HG03025 (cell line): ENCODE measurements around the gene ZNF341.

Experiments used
- ATAC-seq: cut with Tn5 transposase; IDR thresholded peaks from one replicate; pipeline ENCODE4 v1.9.1; 2021; ENCODE audit warnings: mild to moderate bottlenecking, moderate library complexity; ENCODE audit not compliant: unreplicated experiment, low FRiP score

ZNF341 gene

GRCh38 chr20:33765099-33765498, 33.3 kb downstream of the ZNF341 start:
- ATAC-seq: no peak

DNA sequence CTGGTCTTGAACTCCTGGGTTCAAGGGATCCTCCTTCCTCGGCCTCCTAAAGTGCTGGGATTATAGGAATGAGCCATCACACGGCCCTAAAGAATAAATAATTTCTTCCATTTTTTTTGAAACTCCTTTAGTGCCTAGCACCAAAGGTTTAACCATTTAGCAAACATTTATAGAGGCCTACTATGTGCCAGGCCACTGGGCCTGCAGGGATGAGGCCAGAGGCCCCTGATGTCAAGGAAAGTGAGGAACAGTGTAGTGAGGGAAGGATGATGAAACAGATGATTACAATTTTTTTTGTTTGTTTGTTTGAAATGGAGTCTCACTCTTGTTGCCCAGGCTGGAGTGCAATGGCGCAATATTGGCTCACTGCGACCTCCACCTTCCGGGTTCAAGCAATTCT, 33.8 kb downstream of the ZNF341 start:
- ATAC-seq: no peak

DNA sequence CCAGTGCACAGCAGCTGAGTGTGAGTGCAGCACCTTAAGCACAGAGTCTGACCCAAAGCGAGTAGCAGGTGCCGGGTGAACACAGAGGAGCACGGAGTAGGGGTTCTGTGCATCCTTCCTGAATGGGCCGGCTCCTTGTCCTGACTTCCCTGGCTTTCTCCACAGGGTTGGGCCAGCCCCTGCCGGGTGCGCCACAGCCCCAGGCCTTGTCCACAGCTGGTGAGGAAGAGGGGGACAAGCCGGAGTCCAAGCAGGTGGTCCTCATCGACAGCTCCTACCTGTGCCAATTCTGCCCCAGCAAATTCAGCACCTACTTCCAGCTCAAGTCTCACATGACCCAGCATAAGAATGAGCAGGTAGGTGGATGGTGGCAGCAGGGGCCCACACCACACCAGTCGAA, 34.9 kb downstream of the ZNF341 start:
- ATAC-seq: no peak

DNA sequence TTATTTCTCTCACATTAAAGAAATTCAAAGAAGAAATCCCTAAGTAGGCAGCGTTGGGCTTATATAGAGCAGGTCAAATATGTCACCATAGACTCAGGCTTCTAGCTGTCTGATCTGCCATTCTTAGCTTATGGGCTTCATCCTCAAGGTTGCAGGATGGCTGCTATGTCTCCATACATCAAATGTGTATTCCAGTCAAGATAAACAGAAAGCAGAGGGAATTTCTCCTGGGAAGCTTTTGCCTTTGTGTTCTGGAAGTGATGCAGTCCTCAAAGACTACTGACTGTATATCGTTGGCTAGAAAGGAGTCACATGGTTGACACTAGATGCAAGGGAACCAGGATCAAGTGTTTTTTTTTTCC, 36.0 kb downstream of the ZNF341 start:
- no peak for ATAC-seq

GRCh38 chr20:33769043-33769442, 37.2 kb downstream of the ZNF341 start:
- ATAC-seq: no peak

DNA sequence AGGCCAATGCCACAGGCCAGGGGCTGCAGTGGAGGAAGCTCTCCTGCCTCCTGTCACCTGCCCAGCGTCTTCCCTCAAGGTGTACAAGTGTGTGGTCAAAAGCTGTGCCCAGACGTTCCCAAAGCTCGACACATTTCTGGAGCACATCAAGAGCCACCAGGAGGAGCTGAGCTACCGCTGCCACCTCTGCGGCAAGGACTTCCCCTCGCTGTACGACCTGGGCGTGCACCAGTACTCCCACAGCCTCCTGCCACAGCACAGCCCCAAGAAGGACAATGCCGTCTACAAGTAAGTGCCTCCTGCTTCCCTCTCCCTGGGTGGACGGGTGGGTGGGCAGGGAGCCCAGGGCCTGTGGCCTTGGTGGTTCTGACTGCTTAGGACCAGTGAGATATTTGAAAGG, 38.2 kb downstream of the ZNF341 start:
- no peak for ATAC-seq

DNA sequence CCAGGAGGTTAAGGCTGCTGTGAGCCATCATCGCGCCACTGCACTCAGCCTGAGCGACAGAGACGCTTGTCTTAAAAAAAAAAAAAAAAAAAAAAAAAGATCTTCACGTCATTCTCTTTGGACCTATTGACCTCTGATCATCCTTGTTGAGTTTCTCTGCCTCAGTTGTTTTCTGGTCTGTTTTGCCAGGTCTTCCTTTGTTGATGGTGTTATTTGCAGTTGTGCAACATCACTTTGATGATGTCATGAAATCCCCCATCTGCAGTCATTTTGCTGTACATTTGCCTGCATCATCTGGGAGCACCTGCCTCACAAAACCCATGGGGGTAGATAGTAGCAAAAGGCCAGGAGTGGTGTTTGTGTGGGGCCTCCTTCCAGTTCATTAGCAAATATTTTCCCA, 40.1 kb downstream of the ZNF341 start:
- no peak for ATAC-seq

DNA sequence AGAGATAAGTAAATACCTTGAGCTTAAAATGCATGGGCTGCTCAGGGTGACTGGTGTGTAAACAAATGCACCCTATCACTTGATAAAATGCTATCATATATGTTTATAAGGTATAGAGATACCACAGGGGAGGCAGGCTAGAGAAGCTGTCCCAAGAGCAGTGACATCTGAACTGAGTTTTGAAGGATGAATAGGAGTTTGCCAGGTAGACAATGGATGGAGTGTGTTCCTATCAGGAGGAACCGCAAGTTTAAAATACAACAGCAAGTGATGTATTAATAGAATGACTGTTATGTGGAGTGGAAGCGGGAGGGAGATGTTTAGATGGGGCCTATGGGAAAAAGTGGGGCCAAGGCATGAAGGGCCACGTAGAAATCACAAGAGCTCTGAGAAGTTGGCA, 40.6 kb downstream of the ZNF341 start:
- no peak for ATAC-seq

DNA sequence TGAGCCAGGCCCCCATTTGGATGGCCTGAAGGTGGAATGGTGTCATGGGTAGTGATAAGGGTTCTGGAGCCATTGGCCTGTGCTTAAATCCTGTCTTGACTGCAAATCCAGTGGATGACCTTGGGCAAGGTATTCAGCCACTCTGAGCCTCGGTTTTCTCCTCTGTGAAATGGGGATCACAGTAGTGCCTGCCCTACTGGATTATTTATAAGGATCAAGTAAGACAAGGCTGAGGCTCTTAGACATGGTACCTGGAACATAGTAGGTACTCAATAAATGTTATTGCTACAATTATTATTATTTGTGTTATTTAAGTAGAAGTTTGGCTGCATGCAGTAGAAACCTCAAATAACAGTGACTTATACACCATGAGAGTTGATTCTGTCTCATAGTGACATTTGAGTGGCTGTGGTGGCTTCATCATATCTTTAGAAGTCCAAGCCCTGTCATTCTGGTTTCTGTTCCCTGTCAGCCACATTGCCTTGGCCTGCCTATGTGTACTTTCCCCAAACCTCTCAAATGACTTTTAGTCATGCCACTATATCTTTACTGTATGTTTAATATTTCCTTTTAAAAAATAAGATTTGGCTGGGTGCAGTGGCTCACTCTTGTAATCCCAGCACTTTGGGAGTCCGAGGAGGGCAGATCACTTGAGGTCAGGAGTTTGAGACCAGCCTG, 41.8 kb downstream of the ZNF341 start:
- no peak for ATAC-seq

DNA sequence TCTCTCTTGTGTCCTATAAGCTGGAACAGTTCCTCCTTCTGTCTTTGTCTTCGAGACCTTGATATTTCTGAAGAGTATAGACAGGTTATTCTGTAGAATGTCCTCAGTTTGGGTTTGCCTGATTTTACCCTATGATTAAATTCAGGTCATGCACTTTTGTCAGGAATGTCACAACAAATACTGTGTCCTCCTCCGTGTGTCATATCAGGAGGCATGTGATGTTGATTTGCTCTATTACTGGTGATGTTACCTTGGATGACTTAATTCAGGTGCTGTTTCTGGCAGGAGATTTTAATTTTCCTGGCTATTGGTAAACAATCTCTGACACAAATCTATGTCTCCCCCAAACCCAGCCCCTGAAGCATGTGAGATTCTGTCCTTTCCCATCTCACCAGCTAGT, 46.0 kb downstream of the ZNF341 start:
- ATAC-seq: no peak

DNA sequence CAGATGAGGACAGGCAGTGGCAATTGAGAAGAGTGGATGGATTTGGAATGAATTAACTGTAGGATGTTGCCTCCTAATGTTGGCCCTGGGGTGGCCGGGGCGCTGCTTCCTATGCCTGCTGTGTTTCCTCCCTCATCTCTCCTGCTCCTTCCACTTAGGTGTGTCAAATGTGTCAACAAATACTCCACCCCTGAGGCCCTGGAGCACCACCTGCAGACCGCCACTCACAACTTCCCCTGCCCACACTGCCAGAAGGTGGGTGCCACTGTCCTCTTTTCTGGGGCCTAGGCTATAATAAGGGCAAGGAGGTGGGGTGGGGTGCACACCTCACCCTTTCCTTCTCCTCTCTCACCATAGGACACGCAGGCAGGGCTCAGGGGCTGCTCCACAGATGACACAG, 49.3 kb downstream of the ZNF341 start:
- ATAC-seq: no peak

DNA sequence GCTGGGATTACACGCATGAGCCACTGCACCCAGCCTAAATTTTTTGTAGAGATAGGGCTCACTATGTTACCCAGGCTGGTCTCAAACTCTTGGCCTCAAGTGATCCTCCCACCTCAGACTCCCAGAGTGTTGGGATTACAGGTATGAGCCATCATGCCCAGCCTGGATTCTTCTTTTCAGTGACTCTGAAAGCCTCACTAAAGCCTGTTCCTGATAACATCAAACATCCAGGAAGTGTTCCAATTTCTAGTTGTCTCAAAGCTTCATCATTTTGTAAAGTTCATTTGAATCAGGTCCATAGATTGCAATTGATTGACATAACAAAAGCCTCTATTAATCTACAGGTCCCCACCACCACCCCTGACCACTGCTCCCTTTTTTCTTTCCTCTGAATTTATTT, 50.1 kb downstream of the ZNF341 start:
- no peak for ATAC-seq

GRCh38 chr20:33783256-33783655, 51.5 kb downstream of the ZNF341 start:
- ATAC-seq: no peak

DNA sequence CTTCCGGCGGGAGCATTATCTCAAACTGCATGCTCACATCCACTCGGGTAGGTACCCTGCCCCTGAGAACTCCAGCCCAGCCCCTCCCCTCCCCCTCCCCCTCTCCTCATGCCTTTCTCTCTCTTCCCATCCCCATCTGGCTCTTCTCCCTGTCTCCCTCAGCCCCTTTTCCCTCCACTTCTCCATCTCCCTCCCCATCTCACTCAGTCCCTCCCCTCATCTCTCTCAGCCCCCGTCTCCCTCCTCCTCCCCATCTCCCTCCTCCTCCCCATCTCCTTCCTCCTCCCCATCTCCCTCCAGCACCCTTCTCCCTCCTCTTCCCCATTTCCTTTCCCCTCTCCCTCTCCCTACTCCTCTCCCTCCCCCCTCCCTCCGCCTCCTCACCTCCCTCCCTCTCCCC, 52.0 kb downstream of the ZNF341 start:
- no peak for ATAC-seq

DNA sequence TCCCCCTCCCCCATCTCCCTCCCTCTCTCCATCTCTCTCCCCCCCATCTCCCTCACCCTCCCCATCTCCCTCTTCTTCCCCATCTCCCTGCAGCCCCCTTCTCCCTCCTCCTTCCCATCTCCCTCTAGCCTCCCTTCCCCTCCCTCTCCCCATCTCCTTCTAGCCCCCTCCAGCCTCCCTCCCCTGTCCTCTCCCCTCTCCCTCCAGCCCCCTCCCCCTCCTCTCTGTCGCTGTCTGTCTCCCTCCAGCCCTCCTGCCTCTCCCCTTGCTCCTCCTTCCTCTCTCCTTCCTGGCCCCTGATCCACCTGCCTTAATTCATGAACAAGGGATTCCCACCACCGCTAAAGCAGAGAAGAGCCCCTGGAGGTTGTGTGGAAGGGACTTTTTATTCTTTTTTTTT, 52.4 kb downstream of the ZNF341 start:
- ATAC-seq: no peak

GRCh38 chr20:33785503-33785902, 53.7 kb downstream of the ZNF341 start:
- ATAC-seq: no peak

DNA sequence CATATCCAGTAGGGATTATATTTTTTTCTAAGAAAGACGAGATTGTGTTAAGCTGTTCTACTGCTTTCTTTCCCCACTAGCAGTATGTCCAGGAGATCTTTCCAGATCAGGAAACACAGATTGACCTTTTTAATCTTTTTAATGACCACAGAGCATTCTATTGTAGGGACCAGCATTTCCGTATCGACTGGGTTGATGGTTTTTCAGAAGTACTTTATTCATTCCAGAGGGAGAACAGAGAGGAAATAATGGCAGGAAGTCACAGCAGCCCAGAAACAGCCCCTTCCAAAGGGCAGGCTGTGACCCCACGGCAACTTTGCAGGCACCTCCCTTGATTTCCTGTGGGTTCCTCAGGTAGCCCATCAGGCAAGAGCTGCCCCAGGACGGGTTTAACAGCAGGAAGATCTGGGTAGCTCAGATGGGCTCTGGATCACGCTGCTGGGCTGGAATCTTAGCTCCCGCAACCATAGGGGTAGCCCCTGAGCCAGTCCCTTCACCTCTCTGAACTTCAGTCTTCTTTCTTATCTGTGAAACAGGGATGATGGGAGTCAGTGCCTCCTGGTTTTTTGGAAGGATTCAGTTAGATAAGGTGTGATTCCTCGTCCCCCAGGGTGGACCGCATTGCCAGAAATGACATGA, 55.6 kb downstream of the ZNF341 start:
- ATAC-seq: no peak

DNA sequence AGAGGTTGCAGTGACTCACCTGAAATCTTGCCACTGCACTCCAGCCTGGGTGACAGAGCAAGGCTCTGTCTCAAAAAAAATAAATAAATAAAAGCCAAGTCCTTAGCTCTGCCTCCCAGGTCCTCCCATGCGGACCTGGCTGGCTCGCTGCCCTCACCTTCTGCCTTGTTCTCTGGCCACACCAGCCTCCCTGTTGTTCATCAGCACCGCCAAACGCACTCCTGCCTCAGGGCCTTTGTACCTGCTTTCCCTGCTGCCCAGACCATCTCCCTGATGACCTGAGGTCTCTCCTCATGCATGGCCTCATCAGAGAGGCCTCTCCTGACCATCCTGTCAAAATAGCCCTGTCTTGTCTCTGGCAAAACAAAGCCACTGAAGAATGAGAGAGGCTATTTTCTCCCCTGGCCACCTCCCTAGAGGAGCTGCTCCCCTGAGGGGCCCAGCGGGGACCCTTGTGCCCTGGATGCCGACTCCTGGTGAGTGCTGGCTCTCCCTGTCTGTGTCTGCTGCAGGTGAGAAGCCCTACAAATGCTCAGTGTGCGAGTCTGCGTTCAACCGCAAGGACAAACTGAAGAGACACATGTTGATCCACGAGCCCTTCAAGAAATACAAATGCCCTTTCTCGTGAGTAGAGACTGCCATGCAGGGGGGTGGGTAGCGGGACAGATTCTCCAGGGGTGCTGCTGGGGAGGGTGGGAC, 56.7 kb downstream of the ZNF341 start:
- ATAC-seq: no peak

DNA sequence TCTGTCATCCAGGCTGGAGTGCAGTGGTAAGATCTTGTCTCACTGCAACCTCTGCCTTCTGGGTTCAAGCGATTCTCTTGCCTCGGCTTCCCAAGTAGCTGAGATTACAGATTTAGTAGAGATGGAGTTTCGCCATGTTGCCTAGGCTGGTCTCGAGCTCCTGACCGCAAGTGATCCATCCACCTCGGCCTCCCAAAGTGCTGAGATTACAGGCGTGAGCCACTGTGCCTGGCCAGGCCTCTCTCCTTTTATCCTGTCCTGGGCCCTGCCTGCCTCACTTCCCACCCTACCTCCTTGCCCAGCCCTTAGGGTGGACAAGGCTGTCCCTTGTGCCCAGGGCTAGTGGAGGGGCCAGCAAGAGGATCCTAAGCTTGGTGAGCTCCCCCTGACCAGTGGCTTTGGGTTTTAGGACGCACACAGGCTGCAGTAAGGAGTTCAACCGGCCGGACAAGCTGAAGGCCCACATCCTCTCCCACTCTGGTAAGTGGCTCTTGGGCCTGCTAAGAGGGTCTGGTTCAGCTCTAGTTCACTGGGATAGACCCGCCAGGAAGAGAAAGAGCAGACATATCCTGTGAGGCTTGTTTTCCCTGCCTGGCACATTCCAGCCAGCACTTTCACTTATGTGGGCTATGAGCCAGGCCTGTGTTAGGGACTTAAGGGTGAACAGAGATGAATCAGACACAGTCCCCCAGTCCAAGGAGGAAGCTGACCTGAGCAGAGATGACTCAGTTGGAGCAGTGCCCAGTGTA, 57.5 kb downstream of the ZNF341 start:
- no peak for ATAC-seq

DNA sequence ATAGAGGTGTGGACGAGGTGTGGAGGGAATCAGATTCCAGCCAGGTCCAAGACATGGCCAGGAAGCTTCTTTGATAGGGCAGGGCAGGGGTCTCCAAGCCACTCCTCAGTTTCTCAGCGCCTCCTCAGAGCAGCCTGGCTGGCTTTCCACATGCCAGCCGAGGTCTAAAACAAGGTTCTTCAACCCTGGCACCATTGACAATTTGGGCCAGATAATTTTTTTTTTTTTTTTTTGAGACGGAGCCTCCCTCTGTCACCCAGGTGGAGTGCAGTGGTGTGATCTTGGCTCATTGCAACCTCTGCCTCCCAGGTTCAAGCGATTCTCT, 58.0 kb downstream of the ZNF341 start:
- no peak for ATAC-seq

GRCh38 chr20:33790566-33790965, 58.8 kb downstream of the ZNF341 start:
- no peak for ATAC-seq

DNA sequence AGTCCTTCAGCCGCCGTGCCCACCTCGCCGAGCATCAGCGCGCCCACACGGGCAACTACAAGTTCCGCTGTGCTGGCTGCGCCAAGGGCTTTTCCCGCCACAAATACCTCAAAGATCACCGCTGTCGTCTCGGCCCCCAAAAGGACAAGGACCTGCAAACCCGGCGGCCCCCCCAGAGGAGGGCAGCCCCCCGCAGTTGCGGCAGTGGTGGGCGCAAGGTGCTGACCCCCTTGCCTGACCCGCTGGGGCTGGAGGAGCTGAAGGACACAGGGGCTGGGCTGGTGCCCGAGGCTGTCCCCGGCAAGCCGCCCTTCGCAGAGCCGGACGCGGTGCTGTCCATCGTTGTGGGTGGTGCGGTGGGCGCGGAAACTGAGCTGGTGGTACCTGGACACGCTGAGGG, 59.2 kb downstream of the ZNF341 start:
- no peak for ATAC-seq
